ENCODE data around the gene PRR23E.

Gene PRR23E

GRCh38 chr3:127211118-127212060, 18.5 kb downstream of the PRR23E start:
- no peaks in the 10 kb centered on the region for H3K9me3 ChIP-seq (ENCODE audit: control insufficient read depth, insufficient read depth, low read length)
- H3K36me3 ChIP-seq (ENCODE audit: control insufficient read depth, insufficient read depth, low read length), result no peaks in the 10 kb centered on the region
- H3K4me1 ChIP-seq (ENCODE audit: control insufficient read depth, insufficient read depth, low read length), result no peaks in the 10 kb centered on the region; the same call in 1 of the 2 replicates
- no peak overlapping the region for H3K27ac ChIP-seq (ENCODE audit: low read depth, low read length)
- no peaks in the 10 kb centered on the region for H3K27me3 ChIP-seq (ENCODE audit: control insufficient read depth, insufficient read depth, low read length)
- no peak overlapping the region for H3K9ac ChIP-seq (ENCODE audit: low read depth, low read length)
- H3K4me3 ChIP-seq (ENCODE audit: low read depth, low read length), result no peak overlapping the region

- Histone ChIP-seq H3K4me3 (ENCODE audit: low read depth, low read length) (no peak overlapping the region), H3K9me3 (ENCODE audit: control insufficient read depth, insufficient read depth, low read length) (no peaks in the 10 kb centered on the region), H3K9ac (ENCODE audit: low read depth, low read length) (no peak overlapping the region), H3K36me3 (ENCODE audit: control insufficient read depth, insufficient read depth, low read length) (no peaks in the 10 kb centered on the region), H3K27me3 (ENCODE audit: control insufficient read depth, insufficient read depth, low read length) (no peaks in the 10 kb centered on the region), H3K27ac (ENCODE audit: low read depth, low read length) (no peak overlapping the region), H3K4me1 (ENCODE audit: control insufficient read depth, insufficient read depth, low read length) (no peaks in the 10 kb centered on the region; the same call in 1 of the 2 replicates)
These were observed 19.3 kb downstream of the PRR23E start for GRCh38 chr3:127212231-127212630.

GRCh38 chr3:127212711-127213110, 19.8 kb downstream of the PRR23E start:
- Histone ChIP-seq H3K9ac (ENCODE audit: low read depth, low read length) (no peak overlapping the region), H3K27me3 (ENCODE audit: control insufficient read depth, insufficient read depth, low read length) (no peaks in the 10 kb centered on the region), H3K4me3 (ENCODE audit: low read depth, low read length) (no peak overlapping the region), H3K9me3 (ENCODE audit: control insufficient read depth, insufficient read depth, low read length) (no peaks in the 10 kb centered on the region), H3K4me1 (ENCODE audit: control insufficient read depth, insufficient read depth, low read length) (no peaks in the 10 kb centered on the region; the same call in 1 of the 2 replicates), H3K27ac (ENCODE audit: low read depth, low read length) (no peak overlapping the region), H3K36me3 (ENCODE audit: control insufficient read depth, insufficient read depth, low read length) (no peaks in the 10 kb centered on the region)

GRCh38 chr3:127213381-127213918, 20.5 kb downstream of the PRR23E start:
- Histone ChIP-seq H3K27me3 (ENCODE audit: control insufficient read depth, insufficient read depth, low read length) (no peaks in the 10 kb centered on the region), H3K9ac (ENCODE audit: low read depth, low read length) (no peak overlapping the region), H3K4me3 (ENCODE audit: low read depth, low read length) (no peak overlapping the region), H3K27ac (ENCODE audit: low read depth, low read length) (no peak overlapping the region), H3K9me3 (ENCODE audit: control insufficient read depth, insufficient read depth, low read length) (no peaks in the 10 kb centered on the region), H3K36me3 (ENCODE audit: control insufficient read depth, insufficient read depth, low read length) (no peaks in the 10 kb centered on the region), H3K4me1 (ENCODE audit: control insufficient read depth, insufficient read depth, low read length) (no peaks in the 10 kb centered on the region; the same call in 1 of the 2 replicates)

- Histone ChIP-seq H3K9ac (ENCODE audit: low read depth, low read length) (no peak overlapping the region), H3K4me1 (ENCODE audit: control insufficient read depth, insufficient read depth, low read length) (no peaks in the 10 kb centered on the region), H3K27me3 (ENCODE audit: control insufficient read depth, insufficient read depth, low read length) (no peaks in the 10 kb centered on the region), H3K9me3 (ENCODE audit: control insufficient read depth, insufficient read depth, low read length) (no peaks in the 10 kb centered on the region), H3K27ac (ENCODE audit: low read depth, low read length) (no peak overlapping the region), H3K4me3 (ENCODE audit: low read depth, low read length) (no peak overlapping the region), H3K36me3 (ENCODE audit: control insufficient read depth, insufficient read depth, low read length) (no peaks in the 10 kb centered on the region)
These were observed 22.0 kb downstream of the PRR23E start for GRCh38 chr3:127214975-127215374.

GRCh38 chr3:127215714-127216414, 22.9 kb downstream of the PRR23E start:
- Histone ChIP-seq H3K4me3 (ENCODE audit: low read depth, low read length) (no peak overlapping the region), H3K9me3 (ENCODE audit: control insufficient read depth, insufficient read depth, low read length) (no peaks in the 10 kb centered on the region), H3K27ac (ENCODE audit: low read depth, low read length) (no peak overlapping the region), H3K4me1 (ENCODE audit: control insufficient read depth, insufficient read depth, low read length) (no peaks in the 10 kb centered on the region), H3K27me3 (ENCODE audit: control insufficient read depth, insufficient read depth, low read length) (no peaks in the 10 kb centered on the region), H3K36me3 (ENCODE audit: control insufficient read depth, insufficient read depth, low read length) (no peaks in the 10 kb centered on the region), H3K9ac (ENCODE audit: low read depth, low read length) (no peak overlapping the region)

- H3K36me3 ChIP-seq (ENCODE audit: control insufficient read depth, insufficient read depth, low read length), result no peaks in the 10 kb centered on the region
- no peaks in the 10 kb centered on the region for H3K4me1 ChIP-seq (ENCODE audit: control insufficient read depth, insufficient read depth, low read length)
- H3K4me3 ChIP-seq (ENCODE audit: low read depth, low read length), result no peak overlapping the region
- H3K9ac ChIP-seq (ENCODE audit: low read depth, low read length), result no peak overlapping the region
- no peak overlapping the region for H3K27ac ChIP-seq (ENCODE audit: low read depth, low read length)
- no peaks in the 10 kb centered on the region for H3K9me3 ChIP-seq (ENCODE audit: control insufficient read depth, insufficient read depth, low read length)
- no peaks in the 10 kb centered on the region for H3K27me3 ChIP-seq (ENCODE audit: control insufficient read depth, insufficient read depth, low read length)
These were observed 23.7 kb downstream of the PRR23E start for GRCh38 chr3:127216415-127217261.

- Histone ChIP-seq H3K9me3 (ENCODE audit: control insufficient read depth, insufficient read depth, low read length) (no peaks in the 10 kb centered on the region), H3K4me3 (ENCODE audit: low read depth, low read length) (no peak overlapping the region), H3K27me3 (ENCODE audit: control insufficient read depth, insufficient read depth, low read length) (no peaks in the 10 kb centered on the region), H3K9ac (ENCODE audit: low read depth, low read length) (no peak overlapping the region), H3K36me3 (ENCODE audit: control insufficient read depth, insufficient read depth, low read length) (no peaks in the 10 kb centered on the region), H3K4me1 (ENCODE audit: control insufficient read depth, insufficient read depth, low read length) (no peaks in the 10 kb centered on the region), H3K27ac (ENCODE audit: low read depth, low read length) (no peak overlapping the region)
These were observed 24.9 kb downstream of the PRR23E start for GRCh38 chr3:127217596-127218453.

GRCh38 chr3:127218454-127218922, 25.6 kb downstream of the PRR23E start:
- H3K36me3 ChIP-seq (ENCODE audit: control insufficient read depth, insufficient read depth, low read length), result no peaks in the 10 kb centered on the region
- no peaks in the 10 kb centered on the region for H3K9me3 ChIP-seq (ENCODE audit: control insufficient read depth, insufficient read depth, low read length)
- H3K9ac ChIP-seq (ENCODE audit: low read depth, low read length), result no peak overlapping the region
- H3K4me1 ChIP-seq (ENCODE audit: control insufficient read depth, insufficient read depth, low read length), result no peaks in the 10 kb centered on the region
- no peak overlapping the region for H3K4me3 ChIP-seq (ENCODE audit: low read depth, low read length)
- no peaks in the 10 kb centered on the region for H3K27me3 ChIP-seq (ENCODE audit: control insufficient read depth, insufficient read depth, low read length)
- no peak overlapping the region for H3K27ac ChIP-seq (ENCODE audit: low read depth, low read length)

GRCh38 chr3:127220497-127220896, 27.6 kb downstream of the PRR23E start:
- Histone ChIP-seq H3K36me3 (ENCODE audit: control insufficient read depth, insufficient read depth, low read length) (no peaks in the 10 kb centered on the region), H3K27ac (ENCODE audit: low read depth, low read length) (no peak overlapping the region), H3K4me1 (ENCODE audit: control insufficient read depth, insufficient read depth, low read length) (no peaks in the 10 kb centered on the region), H3K4me3 (ENCODE audit: low read depth, low read length) (no peak overlapping the region), H3K27me3 (ENCODE audit: control insufficient read depth, insufficient read depth, low read length) (no peaks in the 10 kb centered on the region), H3K9ac (ENCODE audit: low read depth, low read length) (no peak overlapping the region), H3K9me3 (ENCODE audit: control insufficient read depth, insufficient read depth, low read length) (0 out of 2 replicates have a peak, but pooled peaks cover 3% of the 10 kb centered on the region)
